ENCODE data around the gene TMC7.
A peak's percentile ranks its signal among the peaks of the same experiment; 100 is the strongest.
"Not testable (repeated sequence)": the region's sequence is repeated elsewhere in the genome, so short reads cannot be mapped to it uniquely, and the experiment has no call there.

TMC7 gene

GRCh38 chr16:18950469-18951185 is 33.1 kb upstream of the TMC7 start:
- Histone ChIP-seq H3K9me3 (ENCODE audit: severe bottlenecking) (no peaks in the 10 kb centered on the region), H3K4me3 (ENCODE audit: severe bottlenecking) (no peak overlapping the region), H3K27me3 (ENCODE audit: insufficient read depth, poor library complexity, severe bottlenecking) (no peaks in the 10 kb centered on the region), H3K27ac (ENCODE audit: poor library complexity, severe bottlenecking) (no peak overlapping the region), H3K36me3 (ENCODE audit: low read depth) (no peaks in the 10 kb centered on the region), H3K4me1 (ENCODE audit: insufficient read depth, poor library complexity, severe bottlenecking) (no peaks in the 10 kb centered on the region)
- TF ChIP-seq CTCF (IDR thresholded peaks at IDR 0.05; ENCODE audit: poor library complexity, severe bottlenecking), result no peak
- DNase-seq (ENCODE audit: low spot score), result no peak
- ATAC-seq (ENCODE audit: low read depth), result no peak

GRCh38 chr16:18953547-18953946 is 30.2 kb upstream of the TMC7 start:
- Histone ChIP-seq H3K27me3 (ENCODE audit: insufficient read depth, poor library complexity, severe bottlenecking) (no peaks in the 10 kb centered on the region), H3K9me3 (ENCODE audit: severe bottlenecking) (no peaks in the 10 kb centered on the region), H3K4me3 (ENCODE audit: severe bottlenecking) (no peak overlapping the region), H3K36me3 (ENCODE audit: low read depth) (no peaks in the 10 kb centered on the region), H3K27ac (ENCODE audit: poor library complexity, severe bottlenecking) (no peak overlapping the region), H3K4me1 (ENCODE audit: insufficient read depth, poor library complexity, severe bottlenecking) (no peaks in the 10 kb centered on the region)
- ATAC-seq (ENCODE audit: low read depth) (no peak), DNase-seq (ENCODE audit: low spot score) (no peak)
- no peak for TF ChIP-seq CTCF (IDR thresholded peaks at IDR 0.05; ENCODE audit: poor library complexity, severe bottlenecking)

- not testable (repeated sequence) for H3K4me3 ChIP-seq (ENCODE audit: severe bottlenecking)
Observed at GRCh38 chr16:18955874-18956580, 27.7 kb upstream of the TMC7 start.

GRCh38 chr16:18956658-18957241 is 27.0 kb upstream of the TMC7 start:
- H3K4me1 ChIP-seq (ENCODE audit: insufficient read depth, poor library complexity, severe bottlenecking); H3K36me3 ChIP-seq (ENCODE audit: low read depth); DNase-seq (ENCODE audit: low spot score); ATAC-seq (ENCODE audit: low read depth); H3K9me3 ChIP-seq (ENCODE audit: severe bottlenecking); H3K4me3 ChIP-seq (ENCODE audit: severe bottlenecking); H3K27ac ChIP-seq (ENCODE audit: poor library complexity, severe bottlenecking); H3K27me3 ChIP-seq (ENCODE audit: insufficient read depth, poor library complexity, severe bottlenecking): not testable (repeated sequence)

More at GRCh38 chr16:18955874-18956580, 27.7 kb upstream of the TMC7 start:
- H3K27me3 ChIP-seq (ENCODE audit: insufficient read depth, poor library complexity, severe bottlenecking); H3K27ac ChIP-seq (ENCODE audit: poor library complexity, severe bottlenecking); H3K9me3 ChIP-seq (ENCODE audit: severe bottlenecking); H3K4me1 ChIP-seq (ENCODE audit: insufficient read depth, poor library complexity, severe bottlenecking); H3K36me3 ChIP-seq (ENCODE audit: low read depth); DNase-seq (ENCODE audit: low spot score); ATAC-seq (ENCODE audit: low read depth): not testable (repeated sequence)

- Histone ChIP-seq H3K36me3 (ENCODE audit: low read depth) (no peaks in the 10 kb centered on the region), H3K4me1 (ENCODE audit: insufficient read depth, poor library complexity, severe bottlenecking) (peaks cover 20% of the 10 kb centered on the region), H3K9me3 (ENCODE audit: severe bottlenecking) (no peaks in the 10 kb centered on the region), H3K27ac (ENCODE audit: poor library complexity, severe bottlenecking) (no peak overlapping the region), H3K27me3 (ENCODE audit: insufficient read depth, poor library complexity, severe bottlenecking) (no peaks in the 10 kb centered on the region), H3K4me3 (ENCODE audit: severe bottlenecking) (no peak overlapping the region)
- no peak for TF ChIP-seq CTCF (IDR thresholded peaks at IDR 0.05; ENCODE audit: poor library complexity, severe bottlenecking)
- DNase-seq (ENCODE audit: low spot score), result no peak
- peak; percentile 31; the same call in 2 of the 3 replicates for ATAC-seq (ENCODE audit: low read depth)
Observed at GRCh38 chr16:18958621-18959029, 25.1 kb upstream of the TMC7 start.
